Epithelial cell of esophagus (primary cell): ENCODE measurements around the gene TAF3.

Source experiments
- DNase-seq: peaks from one replicate; pipeline ENCODE4 v3.0.0; 2010; ENCODE audit warnings: low read depth
- H3K4me3 ChIP-seq: 2 replicates; pipeline ENCODE4 v1.5.1; 2011; ENCODE audit warnings: mild to moderate bottlenecking, low read length, control low read depth
- CTCF ChIP-seq: IDR thresholded peaks from 2 replicates; pipeline ENCODE4 v1.5.1; 2011; ENCODE audit warnings: low read depth, mild to moderate bottlenecking, low read length, control low read depth, inconsistent platforms; ENCODE audit not compliant: insufficient read depth; ENCODE audit errors: missing control alignments

Gene TAF3

GRCh38 chr10:7855205-7855604, 36.9 kb downstream of the TAF3 start:
- no peak for DNase-seq
- no peak for TF ChIP-seq CTCF
- no peak overlapping the region for H3K4me3 ChIP-seq

- TF ChIP-seq CTCF, result no peak
- H3K4me3 ChIP-seq, result no peak overlapping the region
- DNase-seq, result no peak
Observed at GRCh38 chr10:7856678-7857077, 38.4 kb downstream of the TAF3 start.

- H3K4me3 ChIP-seq, result no peak overlapping the region
- no peak for DNase-seq
- TF ChIP-seq CTCF, result no peak
Observed at GRCh38 chr10:7857262-7857661, 39.0 kb downstream of the TAF3 start.

- no peak overlapping the region for H3K4me3 ChIP-seq
- no peak for DNase-seq
- no peak for TF ChIP-seq CTCF
Observed at GRCh38 chr10:7861509-7862120, 43.3 kb downstream of the TAF3 start.

GRCh38 chr10:7862121-7862514, 43.8 kb downstream of the TAF3 start:
- DNase-seq, result no peak
- TF ChIP-seq CTCF, result no peak
- H3K4me3 ChIP-seq, result no peak overlapping the region

GRCh38 chr10:7866176-7866575, 47.9 kb downstream of the TAF3 start:
- H3K4me3 ChIP-seq, result no peak overlapping the region
- no peak for DNase-seq
- no peak for TF ChIP-seq CTCF

- peak; percentile 15 for DNase-seq
- peak overlapping the region; percentile 46 for H3K4me3 ChIP-seq
- peak; percentile 64 for TF ChIP-seq CTCF
Observed at GRCh38 chr10:7872041-7872442, 53.7 kb downstream of the TAF3 start.
